Measurements from ENCODE around the gene THRB. TPM values are rescaled to one million over a fixed set of nuclear protein-coding genes. Genes with fewer than 3 reads are reported as not detected.

The THRB gene
- total RNA-seq, 1 donor from 2014 or later, result 22.8 TPM

GRCh38 chr3:24340966-24341365 is 153.7 kb downstream of the THRB start:
- Histone ChIP-seq H3K4me3 (no peak overlapping the region), H3K36me3 (no peaks in the 10 kb centered on the region), H3K27ac (no peak overlapping the region), H3K9me3 (no peaks in the 10 kb centered on the region), H3K27me3 (no peaks in the 10 kb centered on the region), H3K4me1 (peaks cover 10% of the 10 kb centered on the region)
- TF ChIP-seq POLR2A (IDR thresholded peaks at IDR 0.05) (no peak), POLR2AphosphoS5 (IDR thresholded peaks at IDR 0.05; ENCODE audit: insufficient read depth in 1 of 2, low read depth in 1 of 2) (no peak), CTCF (IDR thresholded peaks at IDR 0.05) (no peak)
- no peak for DNase-seq (ENCODE audit: extremely low spot score in 2 of 2)
- intact Hi-C loops (cut with DNase I), result no loop called here

DNA sequence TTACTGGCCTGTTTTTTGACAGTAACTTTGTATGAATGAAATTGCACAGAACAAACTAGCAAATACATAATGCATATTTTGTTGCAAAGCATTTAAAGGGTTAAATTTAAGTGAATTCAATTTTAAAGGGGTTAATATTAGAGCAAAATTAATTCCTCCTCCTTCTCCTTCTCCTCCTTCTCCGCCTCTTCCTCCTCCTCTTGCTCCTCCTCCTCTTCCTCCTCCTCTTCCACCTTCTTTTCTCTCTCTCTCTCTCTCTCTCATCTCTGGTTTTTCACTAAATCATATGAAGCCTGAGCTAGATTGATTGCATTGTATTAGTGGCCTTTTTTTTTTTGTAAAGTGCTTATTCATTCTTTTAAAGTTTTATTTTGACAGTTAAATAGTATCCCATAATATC is 154.5 kb downstream of the THRB start:
- peaks cover 10% of the 10 kb centered on the region for H3K4me1 ChIP-seq
- no peak overlapping the region for H3K27ac ChIP-seq
- H3K9me3 ChIP-seq, result no peaks in the 10 kb centered on the region
- H3K27me3 ChIP-seq, result no peaks in the 10 kb centered on the region
- no peak overlapping the region for H3K4me3 ChIP-seq
- intact Hi-C loops (cut with DNase I), result no loop called here
- no peak for DNase-seq (ENCODE audit: extremely low spot score in 2 of 2)
- TF ChIP-seq POLR2AphosphoS5 (IDR thresholded peaks at IDR 0.05; ENCODE audit: insufficient read depth in 1 of 2, low read depth in 1 of 2) (no peak), CTCF (IDR thresholded peaks at IDR 0.05) (no peak), POLR2A (IDR thresholded peaks at IDR 0.05) (no peak)
- no peaks in the 10 kb centered on the region for H3K36me3 ChIP-seq

DNA sequence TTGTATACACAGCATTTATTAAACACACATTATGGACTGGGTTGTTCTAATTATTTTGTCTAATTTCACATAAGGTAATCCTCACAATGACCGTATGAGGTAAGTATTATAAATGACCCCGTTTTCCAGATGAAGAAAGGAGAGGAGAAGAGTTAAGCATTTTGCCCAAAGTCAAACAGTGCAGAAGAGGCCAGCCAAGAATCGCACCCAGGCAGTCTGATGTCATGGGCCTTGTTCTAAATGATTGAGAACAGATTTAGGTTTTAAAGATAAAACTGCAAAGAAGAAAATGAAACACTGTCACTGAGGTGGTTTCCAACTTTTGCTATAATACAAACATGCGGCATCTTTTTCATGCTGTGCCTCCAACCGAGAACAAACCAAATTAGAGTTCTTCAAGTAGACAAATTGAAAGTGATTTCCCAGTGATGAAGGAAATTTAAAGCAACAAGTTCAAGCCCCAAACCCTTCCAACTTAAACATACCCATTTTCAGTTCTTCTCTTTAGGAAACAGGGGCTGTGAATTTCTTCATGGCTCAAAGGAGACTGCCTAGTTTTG is 155.3 kb downstream of the THRB start:
- Histone ChIP-seq H3K9me3 (no peaks in the 10 kb centered on the region), H3K4me1 (peaks cover 10% of the 10 kb centered on the region), H3K27ac (no peak overlapping the region), H3K27me3 (no peaks in the 10 kb centered on the region), H3K4me3 (no peak overlapping the region), H3K36me3 (no peaks in the 10 kb centered on the region)
- intact Hi-C loops (cut with DNase I), result no loop called here
- no peak for TF ChIP-seq POLR2AphosphoS5 (IDR thresholded peaks at IDR 0.05; ENCODE audit: insufficient read depth in 1 of 2, low read depth in 1 of 2)
- TF ChIP-seq CTCF (IDR thresholded peaks at IDR 0.05), result no peak
- TF ChIP-seq POLR2A (IDR thresholded peaks at IDR 0.05), result no peak
- DNase-seq (ENCODE audit: extremely low spot score in 2 of 2), result no peak

DNA sequence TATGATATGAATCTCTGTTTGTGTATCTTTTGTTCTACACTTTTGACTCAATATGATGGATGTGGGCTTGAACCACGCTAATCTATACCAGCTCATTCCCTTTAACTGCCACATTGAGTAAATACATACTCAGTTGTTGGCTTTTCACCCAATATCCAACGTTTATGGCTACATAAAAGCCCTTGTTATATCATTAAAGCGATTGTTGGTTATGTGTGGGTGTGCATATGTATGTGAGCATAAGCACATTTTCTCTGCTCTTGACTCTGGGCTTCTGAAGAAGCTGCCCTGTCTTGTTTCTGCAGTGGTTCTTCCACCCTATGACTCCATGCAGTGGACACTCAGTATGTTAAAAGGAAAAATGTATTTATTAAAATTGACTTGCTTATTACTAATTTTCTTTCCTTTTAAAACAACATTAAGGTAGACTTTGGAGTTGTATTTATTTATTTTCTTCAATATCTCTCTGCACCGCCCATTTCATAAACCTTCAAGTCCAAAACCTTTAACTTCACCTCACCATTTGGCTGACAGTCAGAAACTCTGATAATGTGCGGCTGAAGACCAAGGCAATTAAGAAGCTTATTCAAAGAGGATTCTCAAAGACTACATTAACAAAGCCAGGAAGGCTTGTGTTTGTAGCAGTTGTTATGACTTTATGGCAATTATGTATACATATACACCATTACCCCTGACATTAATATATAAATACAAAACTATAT is 156.1 kb downstream of the THRB start:
- no peak for DNase-seq (ENCODE audit: extremely low spot score in 2 of 2)
- no peak for TF ChIP-seq CTCF (IDR thresholded peaks at IDR 0.05)
- TF ChIP-seq POLR2AphosphoS5 (IDR thresholded peaks at IDR 0.05; ENCODE audit: insufficient read depth in 1 of 2, low read depth in 1 of 2), result no peak
- no peak for TF ChIP-seq POLR2A (IDR thresholded peaks at IDR 0.05)

DNA sequence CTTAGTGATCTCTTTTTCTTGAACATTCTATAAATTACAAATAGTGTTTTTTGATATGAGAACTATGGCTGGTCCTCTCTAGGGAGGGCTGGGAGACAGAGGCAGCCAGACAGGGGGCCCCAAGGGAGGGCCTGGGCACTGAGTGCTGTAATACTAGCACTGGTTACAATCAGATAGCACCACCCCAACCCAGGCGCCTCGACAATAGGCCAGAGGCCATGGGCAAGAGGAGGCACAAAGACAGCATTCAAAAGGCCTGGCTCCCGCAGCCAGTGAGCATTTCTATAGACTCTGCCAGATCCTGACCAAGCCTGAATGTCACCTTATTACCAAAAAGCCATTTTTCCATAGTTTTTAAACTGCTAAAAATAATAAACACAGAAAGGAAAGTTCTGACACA is 158.5 kb downstream of the THRB start:
- no peak for TF ChIP-seq POLR2A (IDR thresholded peaks at IDR 0.05)
- TF ChIP-seq CTCF (IDR thresholded peaks at IDR 0.05), result no peak
- no peak for TF ChIP-seq POLR2AphosphoS5 (IDR thresholded peaks at IDR 0.05; ENCODE audit: insufficient read depth in 1 of 2, low read depth in 1 of 2)
- intact Hi-C loops (cut with DNase I), result no loop called here
- no peaks in the 10 kb centered on the region for H3K9me3 ChIP-seq
- H3K36me3 ChIP-seq, result no peaks in the 10 kb centered on the region
- H3K27ac ChIP-seq, result no peak overlapping the region
- no peaks in the 10 kb centered on the region for H3K27me3 ChIP-seq
- H3K4me3 ChIP-seq, result no peak overlapping the region
- DNase-seq (ENCODE audit: extremely low spot score in 2 of 2), result no peak
- H3K4me1 ChIP-seq, result peaks cover 10% of the 10 kb centered on the region

More for the DNA sequence above, 156.1 kb downstream of the THRB start:
- Histone ChIP-seq H3K36me3 (no peaks in the 10 kb centered on the region), H3K9me3 (no peaks in the 10 kb centered on the region), H3K27me3 (no peaks in the 10 kb centered on the region), H3K27ac (no peak overlapping the region), H3K4me1 (peaks cover 10% of the 10 kb centered on the region), H3K4me3 (no peak overlapping the region)
- intact Hi-C loops (cut with DNase I), result no loop called here

All from vagina (tissue), 2 donors.